Neural progenitor cell (in vitro differentiated cells): ENCODE measurements around the gene QRFPR. TPM values are rescaled to one million over a fixed set of nuclear protein-coding genes. Genes with fewer than 3 reads are reported as not detected.

ENCODE experiments used
- DNase-seq: peaks from one replicate; pipeline ENCODE4 v3.0.0-alpha.2; 2016; ENCODE audit warnings: low spot score
- H2AFZ ChIP-seq: fragments of 200-600 bp; sonication (generic); replicated peaks from 2 replicates; pipeline ENCODE4 v1.6.1; 2016; ENCODE audit warnings: antibody characterized with exemption
- H3F3A ChIP-seq: fragments of 200-600 bp; sonication (generic); 2 replicates; pipeline ENCODE4 v1.6.1; 2016; ENCODE audit warnings: antibody characterized with exemption, low read depth
- H3K27ac ChIP-seq: fragments of 200-600 bp; sonication (generic); 2 replicates; pipeline ENCODE4 v1.5.1; 2016; ENCODE audit warnings: mild to moderate bottlenecking
- H3K27me3 ChIP-seq: fragments of 200-600 bp; sonication (generic); 2 replicates; pipeline ENCODE4 v1.6.1; 2016; ENCODE audit warnings: mild to moderate bottlenecking, moderate library complexity
- H3K36me3 ChIP-seq: fragments of 200-600 bp; sonication (generic); 2 replicates; pipeline ENCODE4 v1.5.1; 2016
- H3K4me1 ChIP-seq: fragments of 200-600 bp; sonication (generic); 2 replicates; pipeline ENCODE4 v1.6.1; 2016; ENCODE audit warnings: mixed run types
- H3K4me2 ChIP-seq: fragments of 200-600 bp; sonication (generic); 2 replicates; pipeline ENCODE4 v1.6.1; 2016
- H3K4me3 ChIP-seq: fragments of 200-600 bp; sonication (generic); 2 replicates; pipeline ENCODE4 v1.5.1; 2016
- H3K79me2 ChIP-seq: fragments of 200-600 bp; sonication (generic); 2 replicates; pipeline ENCODE4 v1.6.1; 2016; ENCODE audit warnings: low read depth
- H3K9ac ChIP-seq: fragments of 200-600 bp; sonication (generic); 2 replicates; pipeline ENCODE4 v1.6.1; 2016
- H3K9me3 ChIP-seq: fragments of 200-600 bp; sonication (generic); 2 replicates; pipeline ENCODE4 v1.5.1; 2016; ENCODE audit warnings: low read depth
- H4K20me1 ChIP-seq: fragments of 200-600 bp; sonication (generic); 2 replicates; pipeline ENCODE4 v1.6.1; 2016; ENCODE audit warnings: low read depth
- H3K27ac Mint-ChIP-seq: 3 replicates; pipeline ENCODE4 v1.8.0; 2021; ENCODE audit warnings: mixed read lengths
- H3K27me3 Mint-ChIP-seq: 2 replicates; pipeline ENCODE4 v1.8.0; 2022; ENCODE audit warnings: low read depth, mild to moderate bottlenecking, inconsistent platforms, moderate library complexity, mixed read lengths; ENCODE audit not compliant: insufficient read depth
- H3K36me3 Mint-ChIP-seq: 3 replicates; pipeline ENCODE4 v1.8.0; 2021; ENCODE audit warnings: mixed read lengths
- H3K4me1 Mint-ChIP-seq: 3 replicates; pipeline ENCODE4 v1.8.0; 2021; ENCODE audit warnings: mixed read lengths
- H3K4me3 Mint-ChIP-seq: 3 replicates; pipeline ENCODE4 v1.8.0; 2021; ENCODE audit warnings: mild to moderate bottlenecking, moderate library complexity, mixed read lengths
- H3K9me3 Mint-ChIP-seq: 3 replicates; pipeline ENCODE4 v1.8.0; 2020; ENCODE audit warnings: mixed read lengths
- EZH2 ChIP-seq: fragments of 200-600 bp; sonication (generic); IDR thresholded peaks from 2 replicates; pipeline ENCODE4 v1.6.1; 2017; ENCODE audit warnings: antibody characterized with exemption, mild to moderate bottlenecking, moderate library complexity
- EZH2phosphoT487 ChIP-seq: fragments of 200-600 bp; sonication (generic); IDR thresholded peaks from 2 replicates; pipeline ENCODE4 v1.6.1; 2017; ENCODE audit warnings: antibody characterized with exemption
- total RNA-seq: library from RNA; depleted of rRNA; stranded (reverse); fragments of >200 nt; gene quantifications from 2 replicates; pipeline ENCODE4 v1.2.3, GENCODE V29; 2015; ENCODE audit warnings: low replicate concordance
- TF ChIP-seq, protein P1 (sequence below): fragments of 200-600 bp; sonication (generic); IDR thresholded peaks from 2 replicates; pipeline ENCODE4 v1.5.1; 2017; ENCODE audit warnings: antibody characterized with exemption, mild to moderate bottlenecking

The QRFPR gene
- total RNA-seq, 1 donor from 2014 or later = not detected

DNA sequence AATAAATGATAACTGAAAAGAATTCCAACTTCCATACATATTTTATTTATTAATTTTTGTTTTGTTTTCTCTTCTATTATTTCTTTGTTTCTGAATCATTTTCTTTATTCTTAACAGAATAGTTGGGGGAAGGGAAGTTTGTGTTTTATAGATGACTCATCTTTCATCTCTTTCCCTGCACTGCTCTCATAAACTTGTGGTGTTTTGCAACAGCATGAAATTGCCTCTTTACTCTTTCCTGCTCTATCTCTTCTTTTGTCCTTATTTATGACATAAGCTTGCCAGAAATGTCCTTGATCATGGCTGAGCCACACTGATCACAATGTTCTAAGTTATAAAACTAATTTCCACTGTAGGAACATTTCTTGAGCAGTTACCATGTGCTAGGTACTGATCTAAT is 22.3 kb downstream of the QRFPR start:
- H3K4me1 Mint-ChIP-seq = peaks cover 4% of the 10 kb centered on the region
- no peak overlapping the region for H2AFZ ChIP-seq
- peaks cover 8% of the 10 kb centered on the region for H3K9me3 Mint-ChIP-seq
- no peaks in the 10 kb centered on the region for H3F3A ChIP-seq
- no peaks in the 10 kb centered on the region for H3K27me3 ChIP-seq
- no peaks in the 10 kb centered on the region for H3K36me3 ChIP-seq
- no peak overlapping the region for H3K27ac Mint-ChIP-seq
- TF ChIP-seq, protein P1, sequence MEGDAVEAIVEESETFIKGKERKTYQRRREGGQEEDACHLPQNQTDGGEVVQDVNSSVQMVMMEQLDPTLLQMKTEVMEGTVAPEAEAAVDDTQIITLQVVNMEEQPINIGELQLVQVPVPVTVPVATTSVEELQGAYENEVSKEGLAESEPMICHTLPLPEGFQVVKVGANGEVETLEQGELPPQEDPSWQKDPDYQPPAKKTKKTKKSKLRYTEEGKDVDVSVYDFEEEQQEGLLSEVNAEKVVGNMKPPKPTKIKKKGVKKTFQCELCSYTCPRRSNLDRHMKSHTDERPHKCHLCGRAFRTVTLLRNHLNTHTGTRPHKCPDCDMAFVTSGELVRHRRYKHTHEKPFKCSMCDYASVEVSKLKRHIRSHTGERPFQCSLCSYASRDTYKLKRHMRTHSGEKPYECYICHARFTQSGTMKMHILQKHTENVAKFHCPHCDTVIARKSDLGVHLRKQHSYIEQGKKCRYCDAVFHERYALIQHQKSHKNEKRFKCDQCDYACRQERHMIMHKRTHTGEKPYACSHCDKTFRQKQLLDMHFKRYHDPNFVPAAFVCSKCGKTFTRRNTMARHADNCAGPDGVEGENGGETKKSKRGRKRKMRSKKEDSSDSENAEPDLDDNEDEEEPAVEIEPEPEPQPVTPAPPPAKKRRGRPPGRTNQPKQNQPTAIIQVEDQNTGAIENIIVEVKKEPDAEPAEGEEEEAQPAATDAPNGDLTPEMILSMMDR = no peak
- no peak overlapping the region for H3K4me3 ChIP-seq
- no peak overlapping the region for H3K4me2 ChIP-seq
- no peak overlapping the region for H3K9ac ChIP-seq
- H3K9me3 ChIP-seq = no peaks in the 10 kb centered on the region
- no peak overlapping the region for H3K4me3 Mint-ChIP-seq
- no peak for DNase-seq
- H4K20me1 ChIP-seq = no peaks in the 10 kb centered on the region
- no peaks in the 10 kb centered on the region for H3K79me2 ChIP-seq
- no peaks in the 10 kb centered on the region for H3K4me1 ChIP-seq
- no peaks in the 10 kb centered on the region for H3K27me3 Mint-ChIP-seq
- H3K27ac ChIP-seq = no peak overlapping the region
- no peaks in the 10 kb centered on the region for H3K36me3 Mint-ChIP-seq

DNA sequence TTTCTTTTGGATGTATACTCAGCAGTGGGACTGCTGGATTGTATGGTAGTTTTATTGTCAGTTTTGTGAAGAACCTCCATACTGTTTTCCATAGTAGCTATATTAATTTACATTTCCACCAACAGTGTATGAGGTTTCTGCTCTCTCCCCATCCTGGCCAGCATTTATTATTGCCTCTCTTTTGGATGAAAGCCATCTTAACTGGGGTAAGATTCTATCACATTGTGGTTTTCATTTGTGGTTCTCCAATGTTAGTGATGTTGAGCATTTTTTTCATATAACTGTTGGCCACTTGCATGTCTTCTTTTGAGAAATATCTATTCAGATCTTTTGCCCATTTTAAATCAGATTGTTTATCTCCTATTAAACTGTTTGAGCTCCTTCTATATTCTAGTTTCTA is 27.6 kb downstream of the QRFPR start:
- no peak overlapping the region for H2AFZ ChIP-seq
- no peak overlapping the region for H3K9ac ChIP-seq
- DNase-seq = no peak
- no peaks in the 10 kb centered on the region for H3K9me3 ChIP-seq
- Mint-ChIP-seq H3K4me1 (no peaks in the 10 kb centered on the region), H3K36me3 (no peaks in the 10 kb centered on the region), H3K27ac (no peak overlapping the region), H3K27me3 (no peaks in the 10 kb centered on the region), H3K9me3 (peaks cover 10% of the 10 kb centered on the region), H3K4me3 (no peak overlapping the region)
- TF ChIP-seq, protein P1 = no peak
- TF ChIP-seq EZH2phosphoT487 (no peak), EZH2 (no peak)
- no peaks in the 10 kb centered on the region for H3K36me3 ChIP-seq
- no peaks in the 10 kb centered on the region for H3F3A ChIP-seq
- no peaks in the 10 kb centered on the region for H4K20me1 ChIP-seq
- H3K4me3 ChIP-seq = no peak overlapping the region
- no peaks in the 10 kb centered on the region for H3K27me3 ChIP-seq
- H3K79me2 ChIP-seq = no peaks in the 10 kb centered on the region
- H3K4me2 ChIP-seq = no peak overlapping the region
- no peaks in the 10 kb centered on the region for H3K4me1 ChIP-seq
- H3K27ac ChIP-seq = no peak overlapping the region

DNA sequence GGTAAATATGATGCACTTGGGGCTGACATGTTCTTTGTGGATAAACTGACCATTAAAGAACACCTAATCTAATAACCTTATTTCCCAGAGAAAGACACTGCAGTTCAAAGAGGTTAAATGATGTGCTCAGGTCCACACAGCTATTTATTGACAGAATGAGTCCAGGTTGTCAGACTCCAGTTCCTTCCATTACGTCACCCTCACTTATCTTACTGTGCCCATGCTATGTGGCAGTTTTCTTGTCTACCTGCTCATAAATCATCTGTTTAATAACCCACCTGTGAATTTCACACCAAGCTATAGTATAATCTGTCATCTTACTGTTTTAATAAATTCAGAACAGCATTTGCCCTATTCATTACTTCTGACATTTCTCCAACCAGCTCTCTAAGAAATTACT is 36.7 kb downstream of the QRFPR start:
- H3K4me3 Mint-ChIP-seq = no peak overlapping the region
- no peaks in the 10 kb centered on the region for H3K27me3 Mint-ChIP-seq
- Histone ChIP-seq H3F3A (no peaks in the 10 kb centered on the region), H3K4me2 (no peak overlapping the region), H3K4me3 (no peak overlapping the region), H3K36me3 (no peaks in the 10 kb centered on the region), H4K20me1 (no peaks in the 10 kb centered on the region), H3K9ac (no peak overlapping the region), H3K4me1 (peaks cover 18% of the 10 kb centered on the region), H3K27me3 (no peaks in the 10 kb centered on the region), H3K79me2 (no peaks in the 10 kb centered on the region), H2AFZ (no peak overlapping the region), H3K27ac (no peak overlapping the region), H3K9me3 (no peaks in the 10 kb centered on the region)
- no peaks in the 10 kb centered on the region for H3K36me3 Mint-ChIP-seq
- H3K27ac Mint-ChIP-seq = no peak overlapping the region
- TF ChIP-seq EZH2 = no peak
- TF ChIP-seq EZH2phosphoT487 = no peak
- TF ChIP-seq, protein P1 = no peak
- no peaks in the 10 kb centered on the region for H3K9me3 Mint-ChIP-seq
- H3K4me1 Mint-ChIP-seq = peaks cover 4% of the 10 kb centered on the region
- DNase-seq = no peak

DNA sequence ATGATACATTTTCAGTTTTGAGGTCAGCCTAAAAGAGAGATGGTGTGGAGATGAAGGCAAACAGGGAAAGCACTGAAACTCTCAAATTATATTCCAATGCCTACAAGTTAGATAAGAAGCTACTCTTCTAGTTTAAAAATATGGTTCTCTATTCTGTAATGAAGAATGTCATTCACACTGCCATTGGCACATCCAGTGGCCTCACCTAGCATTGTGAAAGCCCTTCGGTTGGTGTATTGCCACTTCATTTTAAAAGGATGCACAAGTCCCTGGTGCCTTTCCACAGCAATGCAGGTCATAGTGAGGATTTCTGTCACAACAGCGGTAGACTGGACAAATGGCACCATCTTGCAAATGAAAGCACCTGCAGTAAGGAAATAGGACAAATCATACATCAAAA is 40.6 kb downstream of the QRFPR start:
- no peak overlapping the region for H3K9ac ChIP-seq
- H4K20me1 ChIP-seq = no peaks in the 10 kb centered on the region
- H3K4me1 ChIP-seq = peaks cover 31% of the 10 kb centered on the region
- peaks cover 12% of the 10 kb centered on the region for H3K4me1 Mint-ChIP-seq
- no peak for DNase-seq
- H2AFZ ChIP-seq = no peak overlapping the region
- TF ChIP-seq, protein P1 = no peak
- TF ChIP-seq EZH2phosphoT487 (no peak), EZH2 (no peak)
- no peaks in the 10 kb centered on the region for H3F3A ChIP-seq
- H3K36me3 Mint-ChIP-seq = no peaks in the 10 kb centered on the region
- H3K36me3 ChIP-seq = no peaks in the 10 kb centered on the region
- no peaks in the 10 kb centered on the region for H3K27me3 ChIP-seq
- no peak overlapping the region for H3K27ac ChIP-seq
- no peak overlapping the region for H3K4me3 Mint-ChIP-seq
- no peak overlapping the region for H3K4me3 ChIP-seq
- H3K4me2 ChIP-seq = no peak overlapping the region
- no peaks in the 10 kb centered on the region for H3K79me2 ChIP-seq
- H3K9me3 Mint-ChIP-seq = no peaks in the 10 kb centered on the region
- peaks cover 2% of the 10 kb centered on the region for H3K27me3 Mint-ChIP-seq
- H3K9me3 ChIP-seq = no peaks in the 10 kb centered on the region
- H3K27ac Mint-ChIP-seq = no peak overlapping the region
